ENCODE results near the gene ALOX12.

ALOX12 gene

DNA sequence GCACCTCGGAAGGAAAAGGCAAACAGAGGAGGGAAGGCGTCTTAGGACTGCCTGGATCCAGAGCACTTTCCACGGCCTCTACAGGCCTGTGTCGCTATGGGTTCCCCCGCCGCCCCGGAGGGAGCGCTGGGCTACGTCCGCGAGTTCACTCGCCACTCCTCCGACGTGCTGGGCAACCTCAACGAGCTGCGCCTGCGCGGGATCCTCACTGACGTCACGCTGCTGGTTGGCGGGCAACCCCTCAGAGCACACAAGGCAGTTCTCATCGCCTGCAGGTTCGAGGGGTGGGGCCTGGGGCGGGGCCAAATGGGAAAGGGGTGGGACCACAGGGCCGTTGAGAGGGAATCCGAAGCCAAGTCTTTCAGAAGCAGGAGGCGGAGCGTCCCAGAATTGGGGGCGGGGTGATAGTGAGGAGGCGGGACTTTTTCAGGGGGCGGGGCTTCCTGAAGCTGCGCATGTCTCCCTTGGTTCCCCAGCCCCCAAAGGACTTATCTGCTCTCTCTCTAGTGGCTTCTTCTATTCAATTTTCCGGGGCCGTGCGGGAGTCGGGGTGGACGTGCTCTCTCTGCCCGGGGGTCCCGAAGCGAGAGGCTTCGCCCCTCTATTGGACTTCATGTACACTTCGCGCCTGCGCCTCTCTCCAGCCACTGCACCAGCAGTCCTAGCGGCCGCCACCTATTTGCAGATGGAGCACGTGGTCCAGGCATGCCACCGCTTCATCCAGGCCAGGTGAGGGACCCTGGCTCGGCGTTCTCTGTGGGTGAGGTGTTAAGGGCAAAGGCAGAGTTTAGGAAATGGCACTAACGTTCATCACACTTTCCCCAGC is 27.9 kb downstream of the ALOX12 start:
- DNase-seq: no peak

DNA sequence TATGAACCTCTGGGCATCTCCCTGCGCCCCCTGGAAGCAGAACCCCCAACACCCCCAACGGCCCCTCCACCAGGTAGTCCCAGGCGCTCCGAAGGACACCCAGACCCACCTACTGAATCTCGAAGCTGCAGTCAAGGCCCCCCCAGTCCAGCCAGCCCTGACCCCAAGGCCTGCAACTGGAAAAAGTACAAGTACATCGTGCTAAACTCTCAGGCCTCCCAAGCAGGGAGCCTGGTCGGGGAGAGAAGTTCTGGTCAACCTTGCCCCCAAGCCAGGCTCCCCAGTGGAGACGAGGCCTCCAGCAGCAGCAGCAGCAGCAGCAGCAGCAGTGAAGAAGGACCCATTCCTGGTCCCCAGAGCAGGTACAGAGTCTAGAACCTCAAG is 28.5 kb downstream of the ALOX12 start:
- no peak for DNase-seq

DNA sequence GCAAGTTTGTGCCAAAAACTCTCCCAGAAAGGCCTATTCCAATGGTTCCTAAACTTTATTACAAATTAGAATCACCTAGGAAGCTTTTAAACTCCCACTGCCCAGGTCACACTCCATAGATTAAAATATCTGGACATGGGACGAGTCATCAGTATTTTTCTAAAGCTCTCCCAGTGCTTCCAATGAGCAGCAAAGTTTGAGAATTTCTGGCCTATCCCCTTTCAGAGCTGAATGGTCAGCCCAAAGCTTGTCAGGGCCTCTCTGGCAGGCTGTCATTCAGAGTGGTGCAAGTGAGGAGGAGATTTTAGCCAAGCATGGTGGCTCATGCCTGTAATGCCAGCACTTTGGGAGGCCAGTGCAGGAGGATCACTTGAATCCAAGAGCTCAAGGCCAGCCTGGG is 29.4 kb downstream of the ALOX12 start:
- no peak for DNase-seq

DNA sequence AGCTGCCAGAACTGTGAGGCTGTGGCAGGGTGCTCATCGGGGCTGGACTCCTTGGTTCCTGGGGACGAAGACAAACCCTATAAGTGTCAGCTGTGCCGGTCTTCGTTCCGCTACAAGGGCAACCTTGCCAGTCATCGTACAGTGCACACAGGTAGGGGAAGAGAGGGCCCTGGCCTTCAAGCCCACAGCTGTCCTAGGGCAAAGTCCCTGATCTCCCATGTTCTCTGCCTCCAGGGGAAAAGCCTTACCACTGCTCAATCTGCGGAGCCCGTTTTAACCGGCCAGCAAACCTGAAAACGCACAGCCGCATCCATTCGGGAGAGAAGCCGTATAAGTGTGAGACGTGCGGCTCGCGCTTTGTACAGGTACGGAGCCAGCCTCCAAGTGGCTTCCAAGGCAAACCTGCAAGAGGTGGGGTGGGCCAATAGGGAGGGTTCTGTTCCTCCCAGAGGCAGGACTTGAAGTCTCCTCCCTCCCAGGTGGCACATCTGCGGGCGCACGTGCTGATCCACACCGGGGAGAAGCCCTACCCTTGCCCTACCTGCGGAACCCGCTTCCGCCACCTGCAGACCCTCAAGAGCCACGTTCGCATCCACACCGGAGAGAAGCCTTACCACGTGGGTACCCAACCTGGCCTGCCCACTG is 30.7 kb downstream of the ALOX12 start:
- no peak for DNase-seq

DNA sequence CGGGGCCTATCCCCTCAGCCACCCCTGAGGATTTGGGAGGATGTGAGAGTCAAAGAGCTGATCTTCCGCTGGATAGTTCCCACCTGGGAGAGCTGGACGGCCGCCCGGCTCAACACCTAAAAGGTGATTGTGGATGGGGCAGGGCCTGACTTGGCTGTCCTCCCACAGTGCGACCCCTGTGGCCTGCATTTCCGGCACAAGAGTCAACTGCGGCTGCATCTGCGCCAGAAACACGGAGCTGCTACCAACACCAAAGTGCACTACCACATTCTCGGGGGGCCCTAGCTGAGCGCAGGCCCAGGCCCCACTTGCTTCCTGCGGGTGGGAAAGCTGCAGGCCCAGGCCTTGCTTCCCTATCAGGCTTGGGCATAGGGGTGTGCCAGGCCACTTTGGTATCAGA is 31.5 kb downstream of the ALOX12 start:
- DNase-seq: no peak

DNA sequence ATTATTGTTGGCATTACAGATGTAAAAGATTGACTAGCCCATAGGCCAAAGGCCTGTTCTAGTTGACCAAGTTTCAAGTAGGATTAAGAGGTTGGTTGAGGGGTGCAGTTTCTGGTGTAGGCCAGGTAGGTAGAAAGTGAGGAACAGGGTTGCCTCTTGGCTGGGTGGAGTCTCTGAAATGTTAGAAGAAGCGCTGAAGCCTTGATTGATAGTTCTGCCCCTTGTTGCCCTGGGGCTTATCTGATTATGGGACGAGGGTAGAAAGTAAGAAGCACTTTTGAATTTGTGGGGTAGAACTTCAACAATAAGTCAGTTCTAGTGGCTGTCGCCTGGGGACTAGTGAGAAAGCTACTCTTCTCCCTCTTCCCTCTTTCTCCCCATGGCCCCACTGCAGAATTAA is 33.2 kb downstream of the ALOX12 start:
- DNase-seq: no peak

DNA sequence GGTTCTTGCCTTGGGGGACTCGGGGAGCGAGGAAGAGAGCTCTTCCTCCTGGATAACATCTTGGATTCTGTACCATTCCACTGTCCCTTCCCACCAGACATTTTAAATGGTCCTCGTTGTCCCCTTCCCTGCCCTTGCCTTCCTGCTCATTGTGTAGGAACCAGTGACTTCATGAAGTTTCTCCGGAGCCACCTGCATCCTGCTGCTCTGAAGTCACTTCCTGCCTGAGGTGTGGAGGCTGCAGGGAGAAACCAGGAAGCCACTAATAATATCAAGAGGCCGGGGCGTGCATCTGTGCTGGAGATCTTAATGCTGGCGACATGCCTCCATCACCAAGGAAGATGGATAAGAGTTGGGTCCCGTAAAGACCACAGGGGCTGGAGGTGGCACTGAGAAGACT is 33.8 kb downstream of the ALOX12 start:
- DNase-seq: no peak

DNA sequence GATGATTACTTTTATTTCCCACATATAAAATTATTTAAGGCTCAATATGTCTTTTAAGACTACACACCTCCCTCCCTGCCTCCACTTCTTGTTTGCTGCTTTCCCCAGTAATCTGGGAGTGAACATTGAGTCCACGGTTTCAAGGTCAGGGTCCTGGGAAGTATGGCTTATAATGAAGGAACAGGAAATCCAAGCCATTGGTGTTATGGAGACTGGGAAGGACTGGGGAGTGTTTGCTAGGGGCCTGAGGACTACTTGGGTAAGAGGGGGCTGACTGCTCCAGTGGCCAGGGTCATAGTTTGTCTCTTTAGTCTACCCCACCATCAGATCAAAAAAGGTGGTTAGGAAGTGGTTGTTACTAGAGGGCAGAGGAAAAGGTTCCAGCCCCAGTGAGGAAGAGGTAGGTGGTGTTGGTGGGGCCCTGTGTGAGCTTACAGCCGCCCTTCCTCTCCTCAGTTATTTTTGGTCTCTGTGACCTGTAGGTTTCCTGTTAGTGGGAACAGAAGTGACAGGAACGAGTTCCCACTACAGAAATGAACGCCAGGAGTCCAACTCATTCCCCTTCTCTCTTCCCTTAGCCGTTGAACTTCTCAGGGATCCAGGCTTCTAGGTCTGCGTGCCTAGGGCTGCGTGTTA is 39.2 kb downstream of the ALOX12 start:
- no peak for DNase-seq

DNA sequence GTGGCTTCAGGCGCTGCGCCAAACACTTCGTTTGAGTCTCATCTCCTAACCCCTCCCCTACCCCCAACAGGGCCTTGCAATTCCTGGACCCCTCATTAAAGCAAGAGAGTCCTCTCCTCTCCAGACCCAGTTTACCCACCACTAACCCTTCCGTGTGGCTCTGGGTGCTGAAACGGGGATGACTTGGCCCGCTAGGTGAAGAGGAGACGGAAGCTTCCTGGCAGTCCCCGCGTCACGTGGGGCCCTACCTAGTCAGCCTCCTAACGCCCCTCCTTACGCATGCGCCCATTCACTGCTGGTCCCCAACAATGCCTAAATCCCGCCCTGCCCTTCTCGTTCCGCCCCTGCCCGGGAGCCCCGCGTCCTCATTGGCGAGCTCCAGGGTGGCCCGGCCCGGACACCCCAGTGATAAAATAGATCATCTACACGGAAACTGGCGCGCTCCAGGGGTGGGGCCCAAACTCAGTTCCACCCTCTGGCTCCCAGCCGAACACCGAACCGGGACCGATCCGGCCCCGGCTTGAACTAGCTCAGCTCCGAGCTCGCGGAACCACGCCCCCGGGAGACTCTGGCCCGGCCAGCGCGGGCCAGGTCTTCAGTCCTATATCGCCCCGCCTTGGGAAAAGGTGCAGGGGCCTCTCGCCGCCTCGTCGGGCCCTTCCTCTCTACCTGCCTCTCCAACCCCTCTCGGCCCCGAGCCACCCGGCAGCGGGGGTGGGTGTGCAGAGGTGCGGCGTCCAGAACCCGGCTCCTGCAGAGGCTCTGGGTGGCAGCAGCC is 39.9 kb downstream of the ALOX12 start, which contains the start of gene SLC16A13:
TSS of gene SLC16A13 (plus strand) at position 425 of the 778 bp plus-strand sequence. CDS start 368 bp downstream, outside the sequence.
- peak; percentile 82 for DNase-seq

DNA sequence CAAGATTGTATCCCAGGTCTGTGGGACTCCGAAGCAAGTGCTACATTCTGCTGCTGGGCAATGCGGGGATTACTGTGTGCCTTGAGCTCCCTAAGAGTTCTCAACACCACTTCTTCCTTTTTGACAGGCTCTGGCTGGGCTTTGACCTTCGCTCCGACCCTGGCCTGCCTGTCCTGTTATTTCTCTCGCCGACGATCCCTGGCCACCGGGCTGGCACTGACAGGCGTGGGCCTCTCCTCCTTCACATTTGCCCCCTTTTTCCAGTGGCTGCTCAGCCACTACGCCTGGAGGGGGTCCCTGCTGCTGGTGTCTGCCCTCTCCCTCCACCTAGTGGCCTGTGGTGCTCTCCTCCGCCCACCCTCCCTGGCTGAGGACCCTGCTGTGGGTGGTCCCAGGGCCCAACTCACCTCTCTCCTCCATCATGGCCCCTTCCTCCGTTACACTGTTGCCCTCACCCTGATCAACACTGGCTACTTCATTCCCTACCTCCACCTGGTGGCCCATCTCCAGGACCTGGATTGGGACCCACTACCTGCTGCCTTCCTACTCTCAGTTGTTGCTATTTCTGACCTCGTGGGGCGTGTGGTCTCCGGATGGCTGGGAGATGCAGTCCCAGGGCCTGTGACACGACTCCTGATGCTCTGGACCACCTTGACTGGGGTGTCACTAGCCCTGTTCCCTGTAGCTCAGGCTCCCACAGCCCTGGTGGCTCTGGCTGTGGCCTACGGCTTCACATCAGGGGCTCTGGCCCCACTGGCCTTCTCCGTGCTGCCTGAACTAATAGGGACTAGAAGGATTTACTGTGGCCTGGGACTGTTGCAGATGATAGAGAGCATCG is 42.4 kb downstream of the ALOX12 start:
- no peak for DNase-seq

DNA sequence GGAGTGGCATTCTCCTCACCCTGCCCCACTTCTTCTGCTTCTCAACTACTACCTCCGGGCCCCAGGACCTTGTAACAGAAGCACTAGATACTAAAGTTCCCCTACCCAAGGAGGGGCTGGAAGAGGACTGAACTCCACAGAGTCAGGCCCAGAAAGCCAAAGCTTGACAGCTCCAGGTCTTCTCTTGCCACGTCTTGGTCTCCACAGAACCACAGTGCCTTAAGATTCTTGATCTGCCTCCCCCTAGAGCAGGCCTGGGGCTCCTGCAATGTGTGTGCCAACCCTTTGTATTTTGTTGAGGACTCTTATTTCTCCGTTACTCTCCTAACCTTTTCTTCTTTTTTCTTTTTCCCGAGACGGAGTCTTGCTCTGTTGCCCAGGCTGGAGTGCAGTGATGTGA is 44.0 kb downstream of the ALOX12 start:
- no peak for DNase-seq

DNA sequence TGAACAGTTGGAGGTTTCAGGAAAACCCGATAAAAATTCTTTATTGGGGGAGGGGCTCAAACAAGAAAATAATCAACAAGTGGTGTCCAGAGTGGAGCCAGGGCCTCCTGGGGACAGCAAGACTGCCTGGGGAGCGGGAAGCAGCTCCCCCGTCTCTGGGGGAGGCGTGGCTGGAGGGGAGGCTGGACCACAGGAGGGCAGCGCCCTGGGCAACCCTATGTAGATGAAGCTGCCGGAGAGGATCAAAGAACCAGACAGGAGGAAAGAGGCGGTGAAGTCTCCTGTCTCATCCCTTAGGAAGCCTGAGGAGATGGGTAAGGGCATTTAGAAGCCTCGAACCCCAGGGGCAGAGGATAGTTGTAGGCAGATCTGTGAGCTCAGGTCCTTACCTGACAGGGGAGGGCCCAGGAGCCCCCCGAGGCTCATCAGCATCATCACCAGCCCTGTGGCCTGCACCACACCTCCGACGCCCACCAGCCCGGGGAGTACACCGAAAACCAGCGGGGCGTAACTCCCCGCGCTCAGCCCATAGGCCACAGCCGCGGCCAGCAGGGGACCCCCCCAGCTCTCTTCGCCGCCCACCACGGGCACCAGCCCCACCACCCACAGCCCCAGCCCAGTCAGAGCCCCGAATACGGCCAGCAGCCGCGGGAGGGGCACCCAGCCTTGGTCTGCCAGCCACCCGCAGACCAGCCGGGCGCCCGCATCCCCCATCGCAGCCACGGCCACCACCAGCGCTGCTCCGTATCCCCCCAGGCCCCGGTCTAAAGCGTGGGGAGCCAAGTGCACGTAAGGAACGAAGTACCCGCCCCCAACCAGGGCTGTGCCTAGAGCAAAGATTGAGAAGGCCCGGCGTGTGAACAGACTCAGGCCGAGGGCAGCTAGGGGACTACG is 46.0 kb downstream of the ALOX12 start:
- DNase-seq: no peak

DNA sequence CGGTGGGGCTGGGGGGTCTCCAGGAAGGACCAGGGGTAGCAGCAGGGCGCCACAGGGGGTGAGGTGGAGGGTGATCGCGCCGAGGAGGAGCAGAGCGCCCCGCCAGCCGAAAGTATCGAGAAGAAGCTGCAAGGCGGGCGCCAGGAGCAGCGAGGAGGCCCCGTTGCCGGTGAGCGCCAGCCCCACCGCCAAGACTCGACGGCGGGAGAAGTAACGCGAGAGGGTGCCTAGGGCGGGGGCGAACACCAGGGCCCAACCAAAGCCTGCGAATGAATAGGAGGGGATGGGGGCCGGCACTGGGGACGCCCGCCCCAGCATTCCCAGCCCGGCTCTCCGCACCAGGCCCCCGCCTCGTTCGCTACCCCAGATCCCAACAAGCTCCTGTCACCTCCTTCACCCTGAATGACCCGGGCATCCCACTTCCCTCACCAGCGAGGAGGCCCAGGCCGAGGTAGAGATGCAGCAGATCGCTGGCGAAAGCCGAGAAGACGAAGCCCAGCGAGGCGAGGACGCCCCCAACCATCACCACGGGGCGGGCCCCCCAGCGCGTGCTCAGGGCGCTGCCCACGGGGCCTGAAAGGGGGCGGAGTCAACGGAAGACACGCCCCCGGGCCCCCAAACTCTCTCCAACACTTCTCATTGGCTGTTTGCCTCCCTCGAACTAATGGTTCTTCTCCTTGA is 46.8 kb downstream of the ALOX12 start:
- no peak for DNase-seq

DNA sequence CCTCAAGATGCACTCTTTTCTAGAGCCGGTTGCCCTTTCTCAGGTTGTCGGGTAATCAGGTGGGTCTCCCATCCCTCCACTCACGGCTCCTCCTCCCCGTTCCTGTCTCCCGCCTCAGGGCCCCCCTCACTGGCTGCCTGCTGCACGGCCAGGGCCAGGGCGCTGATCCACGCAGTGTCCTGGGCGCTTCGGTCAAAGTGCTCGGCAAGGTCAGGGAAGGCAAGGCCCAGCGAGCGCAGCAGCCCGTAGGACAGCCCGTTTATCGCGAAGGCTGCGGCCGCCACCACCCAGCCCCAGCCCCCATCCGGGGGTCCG is 47.3 kb downstream of the ALOX12 start:
- no peak for DNase-seq

DNA sequence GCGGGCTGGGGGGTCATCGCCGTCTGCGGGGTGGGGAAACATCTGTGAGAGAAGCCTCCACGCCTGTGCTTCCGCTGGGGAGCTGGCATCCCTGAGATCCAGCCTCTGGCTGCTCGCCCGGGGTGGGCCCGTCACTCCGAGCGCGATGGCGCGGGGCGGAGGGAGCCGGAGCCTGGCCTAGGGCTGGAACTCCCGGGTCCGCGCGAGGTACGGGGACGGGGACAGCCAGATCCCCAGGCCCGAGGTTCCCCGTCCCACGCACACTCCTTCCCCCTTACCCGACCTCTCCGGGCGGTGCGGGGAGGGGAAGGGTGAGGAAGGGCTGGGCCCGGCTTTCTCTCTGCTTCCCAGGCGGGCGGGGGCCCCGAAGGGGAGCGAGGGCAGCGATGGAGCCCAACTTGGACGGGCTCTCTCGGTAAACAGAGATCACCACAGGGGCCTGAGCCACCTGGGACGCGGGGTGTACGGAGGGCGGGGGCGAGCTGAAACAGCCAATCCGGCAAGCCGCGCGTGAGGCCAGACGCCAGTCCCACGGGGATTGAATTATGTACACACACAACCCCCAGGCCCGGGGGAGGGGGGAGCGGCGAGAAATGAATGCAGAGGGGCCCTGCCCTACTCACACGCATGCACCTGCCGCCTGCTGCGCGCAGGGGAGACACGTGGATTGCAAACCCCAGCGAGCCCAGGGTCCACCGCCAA is 47.8 kb downstream of the ALOX12 start, which contains the start of gene SLC16A11:
TSS of gene SLC16A11 (minus strand) at position 596 of the 702 bp plus-strand sequence. CDS start at position 17, 579 bp downstream.
- no peak for DNase-seq

DNA sequence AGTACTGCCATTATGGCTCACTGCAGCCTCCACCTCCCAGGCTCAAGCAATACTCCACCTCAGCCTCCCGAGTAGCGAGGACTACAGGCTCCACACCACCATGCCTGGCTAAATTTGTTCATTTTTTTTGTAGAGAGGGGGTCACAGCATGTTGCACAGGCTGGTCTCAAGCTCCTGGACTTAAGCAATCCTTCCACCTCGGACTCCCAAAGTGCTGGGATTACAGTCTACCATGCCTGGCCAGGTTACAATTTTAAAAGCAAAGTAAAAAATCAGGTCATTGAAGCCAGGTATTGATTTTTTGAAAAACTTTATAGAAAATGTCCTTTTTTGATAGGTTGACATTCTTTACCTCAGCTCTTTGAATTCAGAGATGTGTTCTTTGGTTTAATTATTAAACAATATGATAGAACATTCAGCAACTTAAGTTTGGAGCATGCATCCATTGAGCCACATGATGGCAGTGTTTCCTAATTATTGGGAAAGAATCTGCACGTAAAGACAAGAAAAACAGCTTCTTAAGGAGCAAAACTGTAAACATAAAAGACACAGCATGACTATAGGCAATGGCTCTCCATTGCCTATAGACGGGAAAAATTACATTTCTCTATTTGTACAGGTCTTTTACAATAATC is 49.8 kb downstream of the ALOX12 start:
- peak; percentile 50 for DNase-seq

DNA sequence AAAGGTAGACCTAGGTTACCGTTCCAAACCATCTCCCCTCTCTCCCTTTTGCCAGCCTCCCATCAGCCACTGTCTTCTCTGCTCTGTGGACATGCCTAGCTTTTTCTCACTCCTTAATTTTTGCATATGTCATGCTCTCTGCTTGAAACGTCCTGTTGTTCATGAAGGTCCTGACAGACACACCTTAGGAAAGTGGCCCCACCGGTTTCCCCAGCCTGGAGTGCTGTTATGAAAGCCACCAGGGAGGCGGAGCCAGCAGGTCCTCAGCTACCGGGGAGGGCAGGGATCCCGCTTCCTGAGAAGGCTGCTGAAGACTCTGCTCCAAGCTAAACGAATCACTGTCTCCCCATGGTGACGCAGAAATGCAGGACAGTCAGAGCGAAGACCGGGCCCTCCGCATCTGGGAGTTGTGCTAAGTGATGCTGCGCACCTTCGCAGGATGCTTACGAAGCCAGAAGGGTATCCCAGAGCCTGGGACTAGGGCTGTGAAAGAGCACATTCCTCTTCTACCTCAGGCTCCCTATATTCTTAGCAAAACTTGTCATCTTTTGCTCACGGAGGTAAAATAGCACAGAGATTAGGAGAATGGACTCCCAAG is 50.4 kb downstream of the ALOX12 start:
- peak; percentile 22 for DNase-seq

DNA sequence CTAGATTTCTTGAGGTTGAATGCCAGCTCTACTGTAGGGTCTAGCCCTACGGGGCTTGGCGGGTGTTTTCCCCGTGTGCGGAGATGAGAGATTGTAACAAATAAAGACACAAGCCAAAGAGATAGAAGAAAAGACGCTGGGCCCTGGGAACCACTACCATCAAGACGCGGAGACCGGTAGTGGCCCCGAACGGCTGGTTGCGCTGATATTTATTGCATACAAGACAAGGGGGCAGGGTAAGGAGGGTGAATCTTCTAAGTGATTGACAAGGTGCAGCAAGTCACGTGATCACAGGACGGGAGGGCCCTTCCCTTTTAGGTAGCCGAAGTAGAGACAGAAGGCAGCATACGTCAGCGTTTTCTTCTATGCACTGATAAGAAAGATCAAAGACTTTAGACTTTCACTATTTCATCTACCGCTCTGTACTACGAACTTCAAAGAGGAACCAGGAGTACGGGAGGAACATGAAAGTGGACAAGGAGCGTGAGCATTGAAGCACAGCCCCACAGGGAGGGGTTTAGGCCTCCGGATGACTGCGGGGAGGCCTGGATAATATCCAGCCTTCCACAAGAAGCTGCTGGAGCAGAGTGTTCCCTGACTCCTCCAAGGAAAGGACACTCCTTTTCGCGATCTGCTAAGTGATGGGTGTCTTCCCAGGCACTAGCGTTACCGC is 51.0 kb downstream of the ALOX12 start:
- peak; percentile 39 for DNase-seq
